ENCODE results near the gene ERRFI1. TPM values are rescaled to one million over a fixed set of nuclear protein-coding genes. Genes with fewer than 3 reads are reported as not detected.

Gene ERRFI1
- total RNA-seq, 2 experiments from 2014 or later, result 0.21 TPM; not detected in 1

Other genes with a start within 250 kb of the ERRFI1 start
- 1 to 10 TPM in 1 of 2 experiments, under 1 TPM in 1; 0.97 to 1.2 TPM for gene PER3, start 242.0 kb downstream of the ERRFI1 start, total RNA-seq
- under 1 TPM in 1 of 2 experiments, not detected in 1; 0.16 TPM for gene UTS2, start 173.2 kb downstream of the ERRFI1 start, total RNA-seq
- 1 to 10 TPM in 1 of 2 experiments, under 1 TPM in 1; 0.94 to 1.3 TPM for gene TNFRSF9, start 85.5 kb downstream of the ERRFI1 start, total RNA-seq
- gene PARK7, start 64.6 kb downstream of the ERRFI1 start, total RNA-seq, result 100 to 1,000 TPM; 296 to 302 TPM